Measurements from ENCODE around the gene ZNF827. TPM values are rescaled to one million over a fixed set of nuclear protein-coding genes. Genes with fewer than 3 reads are reported as not detected.
A peak's percentile ranks its signal among the peaks of the same experiment; 100 is the strongest.

Gene ZNF827
- total and polyA plus RNA-seq, 5 experiments from 2014 or later = 3.7 to 41.4 (median 9.0) TPM

DNA sequence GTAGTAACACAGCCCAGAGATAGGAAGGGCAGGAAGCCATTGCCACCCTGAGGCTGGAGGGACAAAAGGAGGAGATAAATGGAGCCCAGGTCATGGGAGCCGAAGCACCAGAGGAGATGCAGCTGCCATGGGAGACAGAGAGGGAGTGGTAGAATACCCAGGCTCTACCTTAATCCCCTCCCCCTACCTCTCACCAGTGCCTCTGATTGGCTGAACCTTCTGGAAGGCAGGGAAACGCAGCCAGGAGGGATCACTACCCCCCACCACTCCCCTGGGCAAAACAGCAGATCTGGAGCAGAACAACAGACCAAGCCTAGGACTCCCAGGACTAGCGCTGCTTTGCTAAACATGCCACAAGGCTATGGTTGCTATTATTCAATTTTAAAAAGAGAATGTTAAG is 114.2 kb downstream of the ZNF827 start:
- H3K27ac Mint-ChIP-seq = no peak overlapping the region
- peaks cover 5 to 18% (median 10%) of the 10 kb centered on the region in 4 donors for H3K4me1 Mint-ChIP-seq
- H3K36me3 Mint-ChIP-seq = peaks cover 19 to 68% (median 27%) of the 10 kb centered on the region in 3 donors
- no peak overlapping the region for H3K4me3 Mint-ChIP-seq
- no peak for DNase-seq
- no peaks in the 10 kb centered on the region for H3K27me3 Mint-ChIP-seq
- POLR2A ChIA-PET = no interaction called here
- no peak for ATAC-seq
- no peaks in the 10 kb centered on the region for H3K9me3 Mint-ChIP-seq

DNA sequence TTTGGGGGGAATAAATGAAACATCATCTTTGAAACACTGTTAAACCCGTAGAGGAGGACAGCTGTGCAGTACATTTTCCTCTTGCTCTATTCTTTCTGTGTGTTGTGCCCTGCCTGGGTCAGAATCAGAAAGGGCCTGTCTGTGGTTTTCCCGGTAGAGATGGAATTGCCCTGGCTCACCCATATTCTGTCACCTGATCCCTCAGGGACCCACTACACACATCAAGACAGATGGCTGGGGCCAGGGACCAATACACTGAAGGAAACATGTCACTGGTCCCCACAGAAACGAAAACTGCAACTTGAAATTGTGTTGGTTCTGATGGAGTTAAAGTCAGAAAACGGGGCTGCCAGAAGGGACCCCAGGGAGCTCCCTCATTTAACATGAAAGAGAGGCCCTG is 114.9 kb downstream of the ZNF827 start:
- Mint-ChIP-seq H3K36me3 (peaks cover 19 to 76% (median 32%) of the 10 kb centered on the region in 3 donors), H3K4me1 (peaks cover 3 to 11% (median 6%) of the 10 kb centered on the region in 4 donors), H3K27me3 (no peaks in the 10 kb centered on the region), H3K27ac (no peak overlapping the region), H3K4me3 (no peak overlapping the region), H3K9me3 (no peaks in the 10 kb centered on the region)
- DNase-seq (no peak), ATAC-seq (no peak)
- POLR2A ChIA-PET = no interaction called here

DNA sequence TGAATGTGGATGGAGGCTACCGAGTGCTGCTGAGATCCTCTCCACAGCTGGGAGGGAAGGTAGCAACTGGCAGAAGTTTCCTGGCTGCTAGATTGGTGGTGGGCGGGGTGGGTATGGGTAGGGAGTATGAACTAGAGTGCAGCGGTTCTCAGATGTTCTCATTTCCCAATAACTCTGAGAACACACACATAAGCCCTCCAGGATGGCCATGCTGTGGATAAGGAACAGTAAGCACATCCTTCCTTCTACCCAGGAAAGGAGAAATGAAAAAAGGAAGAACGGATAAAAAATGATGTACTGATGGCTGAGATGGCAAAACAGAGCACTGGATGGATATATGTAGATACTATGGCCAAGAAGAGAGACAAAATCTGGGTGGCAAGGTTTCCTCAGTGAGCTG is 116.0 kb downstream of the ZNF827 start:
- H3K36me3 Mint-ChIP-seq = peaks cover 20 to 75% (median 33%) of the 10 kb centered on the region in 3 donors
- DNase-seq = no peak
- H3K4me3 Mint-ChIP-seq = no peak overlapping the region
- H3K27me3 Mint-ChIP-seq = no peaks in the 10 kb centered on the region
- no peaks in the 10 kb centered on the region for H3K9me3 Mint-ChIP-seq
- H3K4me1 Mint-ChIP-seq = peaks cover 0 to 9% (median 4%) of the 10 kb centered on the region in 4 donors
- no peak for ATAC-seq
- no peak overlapping the region for H3K27ac Mint-ChIP-seq
- POLR2A ChIA-PET = no interaction called here

DNA sequence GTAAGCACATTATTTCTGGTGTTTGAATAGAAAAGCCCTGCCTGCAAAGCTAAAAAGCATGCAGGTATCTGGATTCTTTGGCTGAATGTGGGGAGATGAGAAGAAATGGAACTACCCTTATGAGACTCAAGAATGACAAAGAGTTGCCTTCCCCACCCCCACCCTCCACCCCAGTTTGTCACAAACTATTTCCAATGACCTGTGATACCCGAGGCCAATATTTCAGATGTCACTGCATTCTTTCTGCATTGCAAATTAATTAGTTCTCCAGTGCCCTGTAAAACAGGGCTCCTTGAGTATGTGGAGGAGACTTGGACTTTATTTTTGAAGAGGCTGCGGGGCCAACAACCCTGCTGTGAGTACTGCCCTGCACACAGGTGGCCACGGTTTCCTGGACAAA is 116.4 kb downstream of the ZNF827 start:
- H3K9me3 Mint-ChIP-seq = no peaks in the 10 kb centered on the region
- POLR2A ChIA-PET = no interaction called here

GRCh38 chr4:145821766-145822165 is 116.9 kb downstream of the ZNF827 start:
- H3K4me3 Mint-ChIP-seq = no peak overlapping the region
- H3K27ac Mint-ChIP-seq = no peak overlapping the region
- ATAC-seq (no peak), DNase-seq (no peak)
- POLR2A ChIA-PET = no interaction called here
- no peaks in the 10 kb centered on the region for H3K9me3 Mint-ChIP-seq
- H3K36me3 Mint-ChIP-seq = peaks cover 26 to 83% (median 32%) of the 10 kb centered on the region in 3 donors
- H3K4me1 Mint-ChIP-seq = peaks cover 0 to 12% (median 6%) of the 10 kb centered on the region in 4 donors
- H3K27me3 Mint-ChIP-seq = no peaks in the 10 kb centered on the region

More for the DNA sequence above, 116.4 kb downstream of the ZNF827 start:
- Mint-ChIP-seq H3K27ac (no peak overlapping the region), H3K27me3 (no peaks in the 10 kb centered on the region), H3K36me3 (peaks cover 24 to 79% (median 32%) of the 10 kb centered on the region in 3 donors), H3K4me1 (peaks cover 0 to 9% (median 6%) of the 10 kb centered on the region in 4 donors), H3K4me3 (no peak overlapping the region)
- no peak for DNase-seq
- ATAC-seq = no peak

DNA sequence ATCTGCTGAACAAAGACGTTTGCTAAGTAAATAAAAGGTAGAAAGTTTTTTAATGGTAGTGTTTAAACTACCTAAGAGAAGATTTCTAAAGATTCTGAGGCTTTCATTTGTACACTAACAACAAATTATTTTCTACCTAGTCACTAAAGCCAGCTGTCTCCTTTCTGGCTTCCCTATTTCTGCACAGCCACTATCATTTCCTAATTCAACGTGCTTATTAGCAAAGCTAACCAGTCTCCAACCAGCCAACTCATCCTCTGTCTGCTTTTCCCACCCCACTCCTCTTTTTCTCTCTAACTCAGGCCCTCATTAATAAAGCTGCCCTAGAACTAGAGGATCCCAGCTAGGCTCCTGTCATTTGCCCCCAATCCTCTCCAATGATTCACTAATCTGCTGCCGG is 118.2 kb downstream of the ZNF827 start:
- ATAC-seq (no peak), DNase-seq (no peak)
- H3K9me3 Mint-ChIP-seq = no peaks in the 10 kb centered on the region
- H3K4me3 Mint-ChIP-seq = no peak overlapping the region
- H3K27me3 Mint-ChIP-seq = no peaks in the 10 kb centered on the region
- H3K36me3 Mint-ChIP-seq = peaks cover 26 to 84% (median 35%) of the 10 kb centered on the region in 3 donors
- peaks cover 0 to 12% (median 6%) of the 10 kb centered on the region in 4 donors for H3K4me1 Mint-ChIP-seq
- peak overlapping the region in 4 of 10 donors; percentile 2 to 85 (median 29) for H3K27ac Mint-ChIP-seq
- POLR2A ChIA-PET = no interaction called here

GRCh38 chr4:145819853-145820181 is 118.8 kb downstream of the ZNF827 start:
- H3K27me3 Mint-ChIP-seq = no peaks in the 10 kb centered on the region
- POLR2A ChIA-PET = no interaction called here
- peaks cover 32 to 84% (median 35%) of the 10 kb centered on the region in 3 donors for H3K36me3 Mint-ChIP-seq
- no peaks in the 10 kb centered on the region for H3K9me3 Mint-ChIP-seq
- DNase-seq (no peak), ATAC-seq (no peak)
- H3K4me3 Mint-ChIP-seq = no peak overlapping the region
- H3K4me1 Mint-ChIP-seq = peaks cover 0 to 12% (median 3%) of the 10 kb centered on the region in 4 donors
- peak overlapping the region in 1 of 10 donors; percentile 21 for H3K27ac Mint-ChIP-seq

DNA sequence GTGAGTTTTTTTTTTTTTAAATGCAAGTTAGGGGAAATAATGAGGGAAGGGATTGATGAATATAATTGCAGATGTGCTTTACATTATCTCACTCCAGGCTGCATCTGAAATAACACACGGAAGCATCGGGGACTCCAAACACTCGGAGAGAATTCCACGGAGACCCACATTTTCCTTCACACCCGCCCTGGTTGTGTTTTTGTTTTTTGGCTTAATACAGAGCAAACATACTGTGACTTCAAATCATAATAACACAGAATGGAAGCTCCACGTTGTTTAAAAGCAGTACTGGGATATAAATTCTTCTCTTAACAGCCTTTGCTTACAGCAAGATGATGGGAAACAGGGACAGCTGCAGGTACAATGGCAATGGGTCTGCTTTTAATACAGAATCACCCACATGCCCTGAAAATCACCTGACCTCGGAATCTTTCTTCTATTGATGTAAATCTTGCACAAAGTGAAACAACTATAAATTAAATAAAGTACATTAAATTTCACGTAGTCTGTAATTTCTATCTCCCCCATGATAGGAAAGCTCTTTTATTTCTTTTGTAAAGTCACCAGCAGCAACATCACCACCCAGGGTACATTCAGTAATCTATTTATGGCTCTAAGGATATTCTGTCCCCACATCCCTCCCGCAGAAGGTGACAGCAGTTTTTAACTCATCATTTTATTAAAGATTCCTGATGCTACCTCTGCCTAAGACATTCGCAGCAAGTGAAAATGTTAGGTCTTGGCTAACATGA is 119.3 kb downstream of the ZNF827 start:
- POLR2A ChIA-PET = no interaction called here
- no peaks in the 10 kb centered on the region for H3K9me3 Mint-ChIP-seq
- no peak for ATAC-seq
- H3K27me3 Mint-ChIP-seq = no peaks in the 10 kb centered on the region
- DNase-seq = no peak
- H3K27ac Mint-ChIP-seq = no peak overlapping the region
- H3K36me3 Mint-ChIP-seq = peaks cover 32 to 86% (median 39%) of the 10 kb centered on the region in 3 donors
- H3K4me1 Mint-ChIP-seq = peaks cover 0 to 12% (median 3%) of the 10 kb centered on the region in 4 donors
- H3K4me3 Mint-ChIP-seq = no peak overlapping the region

DNA sequence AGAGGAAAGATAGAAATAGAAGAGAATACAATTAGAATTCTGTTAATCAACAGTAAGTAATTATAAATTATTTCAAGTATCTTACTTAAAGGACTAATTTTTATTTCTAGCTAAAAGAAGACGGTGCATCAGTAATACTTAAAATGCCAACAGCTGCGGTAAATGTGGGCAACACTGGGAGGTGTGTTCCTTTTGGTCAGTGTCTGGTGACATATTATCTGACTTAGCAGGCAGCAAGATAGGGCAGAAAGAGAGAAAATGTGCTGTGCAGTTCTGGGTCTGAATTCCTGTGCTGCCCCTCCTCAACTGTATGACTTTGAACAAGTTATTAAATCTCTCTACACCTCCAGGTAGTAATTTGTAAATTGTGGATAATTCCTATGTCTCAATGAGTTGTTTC is 120.6 kb downstream of the ZNF827 start:
- ATAC-seq = no peak
- POLR2A ChIA-PET = no interaction called here
- Mint-ChIP-seq H3K36me3 (peaks cover 40 to 92% (median 48%) of the 10 kb centered on the region in 3 donors), H3K27me3 (no peaks in the 10 kb centered on the region), H3K4me1 (peaks cover 0 to 12% (median 3%) of the 10 kb centered on the region in 4 donors), H3K9me3 (peaks cover 0 to under 1% (median 0%) of the 10 kb centered on the region in 9 donors), H3K27ac (peak overlapping the region in 1 of 10 donors; percentile 2), H3K4me3 (no peak overlapping the region)
- no peak for DNase-seq

- ATAC-seq = no peak
- POLR2A ChIA-PET = no interaction called here
These were observed 122.5 kb downstream of the ZNF827 start for GRCh38 chr4:145816091-145816490.

GRCh38 chr4:145815626-145816025 is 123.0 kb downstream of the ZNF827 start:
- Mint-ChIP-seq H3K4me1 (peaks cover 0 to 12% (median 3%) of the 10 kb centered on the region in 4 donors), H3K27ac (peak overlapping the region in 1 of 10 donors; percentile 1), H3K36me3 (peaks cover 42 to 92% (median 63%) of the 10 kb centered on the region in 3 donors), H3K4me3 (no peak overlapping the region), H3K9me3 (peaks cover 0 to 5% (median under 1%) of the 10 kb centered on the region in 9 donors), H3K27me3 (no peaks in the 10 kb centered on the region)
- POLR2A ChIA-PET = no interaction called here
- DNase-seq (no peak), ATAC-seq (no peak)

More at GRCh38 chr4:145816091-145816490, 122.5 kb downstream of the ZNF827 start:
- no peak for DNase-seq
- Mint-ChIP-seq H3K4me3 (no peak overlapping the region), H3K9me3 (peaks cover 0 to 4% (median 0%) of the 10 kb centered on the region in 9 donors), H3K36me3 (peaks cover 44 to 90% (median 61%) of the 10 kb centered on the region in 3 donors), H3K27me3 (no peaks in the 10 kb centered on the region), H3K4me1 (peaks cover 0 to 12% (median 3%) of the 10 kb centered on the region in 4 donors), H3K27ac (no peak overlapping the region)

DNA sequence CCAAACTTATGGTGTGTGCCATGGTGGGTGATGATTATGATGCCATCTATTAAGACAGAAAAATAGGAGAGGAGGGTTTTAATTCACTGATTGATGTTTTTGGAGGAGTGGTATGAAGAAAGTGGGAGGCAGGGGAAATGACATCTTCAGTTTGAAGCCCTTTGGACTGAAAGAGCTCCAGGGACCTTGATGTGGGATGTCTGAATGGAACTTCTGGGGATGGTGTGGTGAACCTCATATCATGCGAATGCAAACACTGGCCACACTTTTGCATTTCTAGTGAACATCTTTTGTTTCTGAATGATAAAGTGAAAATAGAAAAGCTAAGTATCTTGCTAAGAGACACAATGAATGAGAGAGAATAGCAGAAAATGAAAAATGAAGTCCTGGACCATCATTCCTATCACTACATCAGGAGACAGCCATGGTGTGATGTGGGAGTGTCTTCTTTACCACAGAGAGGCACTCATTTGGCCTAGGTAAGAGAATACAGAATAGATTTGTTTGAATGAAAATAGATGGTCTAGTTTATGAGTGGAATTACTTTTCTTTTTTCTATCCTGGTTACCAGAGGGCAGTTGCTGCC is 123.5 kb downstream of the ZNF827 start:
- ATAC-seq (no peak), DNase-seq (no peak)
- Mint-ChIP-seq H3K36me3 (peaks cover 43 to 91% (median 66%) of the 10 kb centered on the region in 3 donors), H3K4me1 (peaks cover 0 to 11% (median 3%) of the 10 kb centered on the region in 4 donors), H3K9me3 (peaks cover 0 to 9% (median 4%) of the 10 kb centered on the region in 9 donors), H3K27me3 (no peaks in the 10 kb centered on the region), H3K4me3 (no peak overlapping the region), H3K27ac (peak overlapping the region in 1 of 10 donors; percentile 1)
- POLR2A ChIA-PET = no interaction called here

DNA sequence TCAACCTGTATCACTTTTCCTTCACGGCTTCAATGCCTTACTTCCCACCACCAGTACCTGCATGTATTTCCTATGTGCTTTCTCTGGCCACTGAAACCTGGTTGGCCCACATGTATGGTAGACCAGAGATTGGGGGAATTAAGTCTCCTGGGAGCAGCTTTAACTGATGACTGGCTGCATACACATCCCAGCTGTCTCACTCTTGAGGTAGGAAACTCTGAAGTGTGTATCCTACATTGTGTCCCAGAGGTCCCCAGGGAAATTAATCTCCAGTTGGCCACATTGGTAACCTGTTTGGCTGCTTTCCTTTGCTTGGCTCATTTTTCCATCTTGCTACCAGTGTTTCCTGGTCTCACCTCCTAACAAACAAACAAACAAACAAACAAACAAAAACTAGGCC is 124.4 kb downstream of the ZNF827 start:
- H3K27ac Mint-ChIP-seq = peak overlapping the region in 1 of 10 donors; percentile 41
- POLR2A ChIA-PET = no interaction called here
- H3K4me1 Mint-ChIP-seq = peaks cover 0 to 6% (median under 1%) of the 10 kb centered on the region in 4 donors
- H3K9me3 Mint-ChIP-seq = peaks cover 0 to 15% (median 4%) of the 10 kb centered on the region in 9 donors
- ATAC-seq (no peak), DNase-seq (no peak)
- no peaks in the 10 kb centered on the region for H3K27me3 Mint-ChIP-seq
- H3K36me3 Mint-ChIP-seq = peaks cover 46 to 88% (median 68%) of the 10 kb centered on the region in 3 donors
- no peak overlapping the region for H3K4me3 Mint-ChIP-seq
